HuH-7 (cell line): ENCODE results near the gene SRSF4.

Experiments used
- DNase-seq: peaks from one replicate; pipeline ENCODE4 v3.0.0; 2011; ENCODE audit warnings: low spot score

Gene SRSF4

GRCh38 chr1:29200906-29201594, 19.4 kb upstream of the SRSF4 start:
- no peak for DNase-seq

DNA sequence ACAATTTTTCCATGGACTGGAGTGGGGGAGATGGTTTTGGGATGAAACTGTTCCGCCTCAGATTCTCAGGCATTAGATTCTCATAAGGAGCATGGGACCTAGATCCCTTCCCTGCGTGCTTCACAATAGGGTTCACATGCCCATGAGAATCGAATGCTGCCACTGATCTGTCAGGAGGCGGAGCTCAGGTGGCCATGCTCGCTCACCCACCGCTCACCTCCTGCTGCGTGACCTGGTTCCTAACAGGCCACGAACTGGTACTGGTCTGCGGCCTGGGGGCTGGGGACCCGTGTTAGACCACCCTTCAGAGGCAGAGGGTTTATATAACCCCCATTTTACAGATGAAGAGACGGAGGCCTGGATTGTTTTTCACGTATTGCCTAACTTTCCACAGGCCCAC, 16.3 kb upstream of the SRSF4 start:
- no peak for DNase-seq

- peak; percentile 71 for DNase-seq
These were observed 15.9 kb upstream of the SRSF4 start for GRCh38 chr1:29197590-29197924.

DNA sequence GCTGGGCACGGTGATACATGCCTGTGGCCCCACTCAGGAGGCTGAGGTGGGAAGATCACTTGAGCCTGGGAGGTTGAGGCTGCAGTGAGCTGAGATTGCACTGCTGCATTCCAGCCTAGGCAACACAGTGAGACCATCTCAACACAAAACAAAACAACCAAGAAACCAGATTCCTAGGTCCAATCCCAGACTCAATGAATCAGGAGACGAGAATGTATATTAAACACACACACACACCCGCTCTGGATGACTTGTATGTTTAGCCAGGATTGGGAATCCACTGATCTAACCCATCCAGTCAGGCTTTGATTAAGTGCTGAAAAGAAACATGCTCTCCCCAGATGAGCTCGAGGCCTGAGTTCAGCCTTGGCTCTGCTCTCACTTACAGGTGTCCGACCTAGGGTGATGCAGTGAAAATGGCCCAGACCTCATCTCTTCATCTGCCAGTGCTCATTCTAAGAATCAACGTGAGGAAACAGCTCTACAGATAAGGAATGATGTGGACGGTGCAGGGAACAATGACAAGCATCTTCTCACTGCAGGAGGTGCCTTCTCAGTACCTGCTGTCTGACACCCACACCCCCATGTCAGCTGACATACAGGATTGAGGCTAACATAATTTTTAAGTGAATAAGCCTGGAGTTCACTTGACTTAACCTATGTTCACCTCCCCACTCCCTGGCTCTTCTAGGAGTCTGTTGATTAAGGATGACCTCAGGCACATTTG, 15.3 kb upstream of the SRSF4 start:
- DNase-seq: no peak

DNA sequence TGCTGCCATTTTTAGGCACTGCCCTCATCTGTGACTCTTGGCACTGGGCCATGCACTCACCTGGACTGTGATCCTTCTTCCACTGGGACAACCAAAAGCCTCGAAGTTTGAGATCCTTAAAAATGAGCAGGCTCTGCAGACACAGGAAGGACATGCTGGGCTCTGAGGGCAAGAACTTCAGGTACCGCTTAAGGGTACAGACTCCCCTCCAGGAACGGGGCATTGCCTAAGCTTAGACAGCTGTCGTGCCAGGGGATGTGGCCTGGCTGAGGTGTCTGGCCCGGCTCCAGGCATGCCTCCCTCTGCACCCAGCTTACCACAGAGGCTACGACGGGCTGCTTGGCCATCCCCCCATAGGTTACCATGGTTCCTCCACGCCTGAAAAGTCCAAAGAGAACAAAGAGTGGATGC, 14.2 kb upstream of the SRSF4 start:
- DNase-seq: no peak

DNA sequence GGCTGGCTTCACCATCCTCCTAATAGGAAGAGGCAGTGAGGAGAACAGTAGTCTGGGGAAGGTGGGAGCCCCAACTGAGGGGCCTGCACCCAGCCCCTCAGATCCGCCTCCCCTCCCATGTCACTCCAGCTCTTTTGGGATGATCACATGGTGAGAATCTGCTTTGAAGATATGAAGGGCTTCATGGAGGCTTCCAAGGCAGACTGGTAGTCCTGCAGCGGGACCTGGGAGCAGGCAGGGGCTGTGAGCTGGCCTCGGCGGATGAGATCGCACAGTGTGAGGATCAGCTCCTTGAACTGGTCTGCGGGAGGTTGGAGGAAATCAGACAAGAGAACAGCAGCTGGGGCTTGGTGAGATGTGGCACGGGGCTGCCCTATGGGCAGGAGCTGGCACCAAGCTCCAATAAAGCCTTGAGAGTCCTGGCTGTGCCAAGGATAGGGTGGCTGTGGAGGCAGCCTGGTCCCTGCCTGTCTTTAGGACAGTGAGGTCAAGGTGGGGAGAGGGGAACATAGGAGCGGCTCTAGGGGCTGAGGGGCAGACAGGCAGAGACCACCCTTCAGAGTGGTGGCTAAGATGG, 12.3 kb upstream of the SRSF4 start:
- no peak for DNase-seq

- no peak for DNase-seq
These were observed 9.0 kb upstream of the SRSF4 start for GRCh38 chr1:29190718-29191117.

DNA sequence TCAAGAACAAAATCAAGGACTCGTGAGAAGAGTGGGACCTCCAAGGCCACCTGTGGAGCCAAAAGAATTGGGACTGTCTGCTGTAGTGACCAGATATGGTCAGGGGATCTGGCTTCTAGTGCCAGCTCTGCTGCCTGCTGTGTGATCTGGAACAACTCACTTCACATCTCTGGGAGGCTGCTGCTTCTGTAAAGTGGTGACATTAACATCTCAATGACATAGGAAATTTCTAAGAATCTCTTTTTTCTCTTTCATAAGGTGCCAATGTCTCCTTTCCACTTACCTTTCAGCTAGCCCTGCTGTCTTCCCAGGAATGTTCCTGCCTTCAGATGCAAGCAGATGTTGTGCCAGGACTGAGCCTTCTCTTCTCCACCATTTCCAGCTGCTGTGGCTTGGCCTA, 5.0 kb upstream of the SRSF4 start:
- no peak for DNase-seq

GRCh38 chr1:29186252-29186651, 4.6 kb upstream of the SRSF4 start:
- DNase-seq: peak; percentile 70

- DNase-seq: no peak
These were observed 1.6 kb upstream of the SRSF4 start for GRCh38 chr1:29183287-29183686.

DNA sequence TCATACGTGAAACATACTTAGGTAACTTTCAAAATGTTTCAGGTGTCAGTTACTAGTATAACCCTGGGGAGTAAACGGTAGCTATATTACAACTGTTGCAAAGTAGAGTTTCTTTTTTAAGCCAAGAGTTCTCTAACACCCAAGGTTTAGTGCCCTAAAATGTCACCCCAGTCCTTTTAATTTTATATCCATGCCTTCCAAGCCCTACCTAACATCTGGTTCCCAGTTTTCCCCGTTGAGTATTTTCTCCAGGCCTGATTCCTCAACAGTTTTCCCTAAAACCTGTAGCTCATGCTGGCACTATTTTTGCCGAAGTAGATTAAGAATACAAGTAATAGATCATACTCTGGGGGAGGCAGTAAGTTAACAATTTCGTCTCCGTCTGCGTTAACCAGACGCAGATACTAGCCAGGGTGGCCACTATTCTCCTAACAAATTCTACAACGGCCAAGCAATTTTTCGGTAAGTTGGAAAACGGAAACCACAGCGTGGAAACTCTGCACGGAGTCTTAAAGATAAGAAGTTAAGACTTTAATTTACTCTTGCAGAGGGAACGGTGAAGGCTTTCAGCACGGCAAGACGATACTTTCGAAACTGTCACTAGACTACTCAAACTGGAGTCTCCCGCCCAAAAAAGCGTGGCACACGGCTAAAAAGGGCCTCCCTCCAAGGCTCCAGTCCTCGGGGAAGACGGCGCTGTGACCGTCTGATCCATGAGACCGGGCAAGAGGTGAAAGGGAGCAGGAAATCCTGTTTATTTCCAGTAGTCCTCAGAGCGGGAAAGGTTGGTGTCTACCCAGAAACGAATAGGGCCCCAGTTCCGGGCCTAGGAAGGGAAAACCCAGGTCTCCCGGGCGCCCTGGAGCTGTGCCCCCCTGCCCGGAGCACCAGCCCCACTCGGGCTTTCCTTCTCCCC, 945 bp downstream of the SRSF4 start:
- DNase-seq: no peak

DNA sequence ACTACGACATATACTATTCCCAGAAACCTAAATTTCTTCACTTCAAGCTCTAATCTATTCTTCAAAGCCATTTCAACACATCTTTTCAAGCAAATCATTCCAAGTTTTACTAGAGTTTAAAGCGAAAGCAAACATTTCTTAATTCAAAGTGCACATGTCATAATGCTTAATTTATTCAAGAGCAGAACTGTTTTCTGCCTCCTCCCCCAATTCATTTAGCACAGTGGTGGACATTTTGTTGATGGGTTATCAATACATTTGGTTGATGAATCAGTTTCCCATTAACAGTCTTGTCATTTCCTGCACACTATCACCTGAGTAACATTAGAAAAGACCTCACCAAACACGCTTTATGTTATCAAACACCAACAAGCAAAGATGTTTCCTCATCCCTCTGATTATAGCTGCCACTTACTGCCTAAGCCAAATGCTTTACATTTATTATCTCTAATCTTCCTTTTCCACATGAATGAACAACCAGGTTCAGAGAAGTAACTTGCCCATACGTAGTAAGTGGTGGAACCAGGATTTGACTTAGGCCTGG, 2.0 kb downstream of the SRSF4 start:
- DNase-seq: no peak

GRCh38 chr1:29177022-29177705, 4.5 kb downstream of the SRSF4 start:
- DNase-seq: no peak

DNA sequence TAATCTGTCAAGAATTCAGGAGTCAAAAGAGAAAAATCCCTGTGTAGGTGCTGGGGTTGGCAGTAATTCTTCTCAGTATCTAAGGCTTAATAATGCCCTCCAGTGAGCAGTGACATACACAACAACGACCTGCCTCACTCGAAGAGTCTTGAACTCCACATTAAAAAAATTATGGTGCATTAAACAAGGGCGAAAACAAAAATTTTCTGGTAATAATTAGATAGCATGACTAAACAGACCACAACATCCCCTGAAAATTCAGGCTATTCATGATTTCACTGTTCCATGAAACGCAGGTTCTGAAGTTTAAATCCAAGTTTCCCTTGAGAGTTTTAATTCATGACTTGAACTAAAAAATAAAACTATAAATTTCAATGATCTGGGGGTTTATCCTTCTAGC, 5.1 kb downstream of the SRSF4 start:
- no peak for DNase-seq

GRCh38 chr1:29172415-29172939, 9.2 kb downstream of the SRSF4 start:
- no peak for DNase-seq

DNA sequence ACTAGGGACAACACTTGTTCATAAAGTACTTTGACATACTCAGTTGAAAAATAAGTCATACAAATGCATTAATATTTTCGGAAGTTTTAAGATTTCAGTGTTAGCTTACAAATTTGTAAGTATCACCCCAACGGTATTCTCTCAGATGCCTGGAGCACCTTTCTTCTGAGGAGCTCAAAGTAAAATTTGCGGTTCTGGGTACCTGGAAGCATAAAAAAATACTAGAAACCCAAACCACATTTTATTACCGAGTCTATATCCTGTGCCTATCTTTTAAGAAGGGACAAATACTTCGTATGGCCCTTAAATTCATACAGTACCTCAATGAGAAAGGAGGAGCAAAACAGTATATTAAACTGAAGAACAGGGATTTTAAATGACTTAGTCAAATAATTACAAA, 10.2 kb downstream of the SRSF4 start:
- DNase-seq: no peak

- no peak for DNase-seq
These were observed 10.6 kb downstream of the SRSF4 start for GRCh38 chr1:29171089-29171488.

DNA sequence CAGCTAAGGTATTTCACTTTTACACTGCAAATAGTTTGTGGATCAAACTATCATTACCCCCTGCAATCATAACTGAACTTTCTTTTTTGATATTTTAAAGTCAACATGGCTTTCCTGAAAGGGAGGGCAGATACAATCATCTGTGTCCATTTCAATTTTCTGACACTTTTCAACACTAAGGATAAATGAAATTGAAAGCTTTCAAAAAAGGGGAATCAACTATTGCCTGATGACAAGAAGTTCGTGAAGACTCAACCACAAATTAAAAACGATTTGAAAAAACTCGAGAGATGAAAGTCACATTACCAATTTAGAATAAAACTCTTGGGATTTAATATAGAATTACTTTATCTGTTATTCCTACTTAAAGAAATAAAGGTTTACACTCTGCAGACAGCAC, 11.7 kb downstream of the SRSF4 start:
- DNase-seq: no peak

GRCh38 chr1:29167904-29168303, 13.8 kb downstream of the SRSF4 start:
- DNase-seq: no peak

GRCh38 chr1:29166291-29166878, 15.3 kb downstream of the SRSF4 start:
- DNase-seq: no peak

DNA sequence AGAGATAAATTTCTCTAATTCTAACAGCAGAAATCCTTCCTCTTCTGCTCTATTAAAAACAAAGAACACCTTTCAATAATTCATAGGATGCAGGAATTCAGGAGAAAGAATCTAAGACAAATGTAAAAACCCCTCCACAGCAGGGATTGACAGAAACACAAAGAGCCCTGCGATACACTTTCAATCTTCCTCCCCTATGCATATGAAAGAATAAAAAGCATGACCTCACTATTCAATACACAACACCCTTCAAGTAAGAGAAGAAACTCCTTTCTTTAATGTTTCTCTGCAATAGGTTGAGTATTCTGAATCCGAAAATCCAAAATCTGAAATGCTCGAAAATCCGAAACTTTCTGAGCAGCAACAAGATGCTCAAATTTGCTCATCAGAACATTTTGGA, 17.1 kb downstream of the SRSF4 start:
- DNase-seq: no peak
